ENCODE measurements around the gene ARHGEF10L.

DNA sequence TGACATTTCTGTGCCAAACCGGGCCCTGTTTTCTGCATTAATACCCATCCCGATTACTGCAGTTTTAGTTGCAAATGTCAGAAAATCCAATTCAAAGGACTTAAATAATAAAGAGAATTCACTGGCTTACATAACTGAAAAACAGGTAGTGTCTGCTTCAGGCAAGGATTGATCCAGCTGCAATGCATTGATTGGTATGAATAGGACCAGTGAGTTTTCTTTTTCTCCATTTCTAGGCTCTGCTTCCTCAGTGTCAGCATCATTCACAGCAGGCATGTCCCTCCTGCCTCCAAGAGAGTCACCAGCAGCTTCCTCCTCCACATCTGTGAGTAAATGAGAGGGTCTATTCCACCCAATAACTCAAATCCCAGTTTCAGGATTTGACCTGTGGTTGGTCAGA is 181.9 kb downstream of the ARHGEF10L start:
- TF ChIP-seq, protein P1, sequence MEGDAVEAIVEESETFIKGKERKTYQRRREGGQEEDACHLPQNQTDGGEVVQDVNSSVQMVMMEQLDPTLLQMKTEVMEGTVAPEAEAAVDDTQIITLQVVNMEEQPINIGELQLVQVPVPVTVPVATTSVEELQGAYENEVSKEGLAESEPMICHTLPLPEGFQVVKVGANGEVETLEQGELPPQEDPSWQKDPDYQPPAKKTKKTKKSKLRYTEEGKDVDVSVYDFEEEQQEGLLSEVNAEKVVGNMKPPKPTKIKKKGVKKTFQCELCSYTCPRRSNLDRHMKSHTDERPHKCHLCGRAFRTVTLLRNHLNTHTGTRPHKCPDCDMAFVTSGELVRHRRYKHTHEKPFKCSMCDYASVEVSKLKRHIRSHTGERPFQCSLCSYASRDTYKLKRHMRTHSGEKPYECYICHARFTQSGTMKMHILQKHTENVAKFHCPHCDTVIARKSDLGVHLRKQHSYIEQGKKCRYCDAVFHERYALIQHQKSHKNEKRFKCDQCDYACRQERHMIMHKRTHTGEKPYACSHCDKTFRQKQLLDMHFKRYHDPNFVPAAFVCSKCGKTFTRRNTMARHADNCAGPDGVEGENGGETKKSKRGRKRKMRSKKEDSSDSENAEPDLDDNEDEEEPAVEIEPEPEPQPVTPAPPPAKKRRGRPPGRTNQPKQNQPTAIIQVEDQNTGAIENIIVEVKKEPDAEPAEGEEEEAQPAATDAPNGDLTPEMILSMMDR (IDR thresholded peaks at IDR 0.05), result no peak
- TF ChIP-seq EZH2phosphoT487 (IDR thresholded peaks at IDR 0.05) (no peak), EZH2 (IDR thresholded peaks at IDR 0.05) (no peak)

All from neural progenitor cell (in vitro differentiated cells).